HG03025 (cell line): ENCODE data around the gene NHEJ1.

Experiments used
- ATAC-seq: cut with Tn5 transposase; IDR thresholded peaks from one replicate; pipeline ENCODE4 v1.9.1; 2021; ENCODE audit warnings: mild to moderate bottlenecking, moderate library complexity; ENCODE audit not compliant: unreplicated experiment, low FRiP score

Gene NHEJ1

GRCh38 chr2:219094171-219094570, 66.4 kb downstream of the NHEJ1 start:
- no peak for ATAC-seq

GRCh38 chr2:219090436-219091299, 69.9 kb downstream of the NHEJ1 start:
- no peak for ATAC-seq

- no peak for ATAC-seq
These were observed 71.3 kb downstream of the NHEJ1 start for GRCh38 chr2:219089330-219089729.

GRCh38 chr2:219087848-219088247, 72.8 kb downstream of the NHEJ1 start:
- no peak for ATAC-seq

- no peak for ATAC-seq
These were observed 73.3 kb downstream of the NHEJ1 start for GRCh38 chr2:219087361-219087760.

GRCh38 chr2:219086196-219086595, 74.4 kb downstream of the NHEJ1 start:
- ATAC-seq = no peak

GRCh38 chr2:219084791-219085190, 75.8 kb downstream of the NHEJ1 start:
- no peak for ATAC-seq

GRCh38 chr2:219082332-219082958, 78.2 kb downstream of the NHEJ1 start:
- no peak for ATAC-seq

GRCh38 chr2:219081701-219082331, 78.8 kb downstream of the NHEJ1 start:
- no peak for ATAC-seq

- no peak for ATAC-seq
These were observed 79.5 kb downstream of the NHEJ1 start for GRCh38 chr2:219081096-219081495.

- no peak for ATAC-seq
These were observed 81.2 kb downstream of the NHEJ1 start for GRCh38 chr2:219079417-219079816.

- ATAC-seq = no peak
These were observed 81.7 kb downstream of the NHEJ1 start for GRCh38 chr2:219078951-219079350.

- no peak for ATAC-seq
These were observed 82.5 kb downstream of the NHEJ1 start for GRCh38 chr2:219078126-219078525.

GRCh38 chr2:219076253-219076652, 84.4 kb downstream of the NHEJ1 start:
- no peak for ATAC-seq

GRCh38 chr2:219073413-219074129, 87.0 kb downstream of the NHEJ1 start:
- no peak for ATAC-seq

- ATAC-seq = no peak
These were observed 87.8 kb downstream of the NHEJ1 start for GRCh38 chr2:219072741-219073250.

GRCh38 chr2:219071131-219071816, 89.3 kb downstream of the NHEJ1 start:
- ATAC-seq = no peak

- ATAC-seq = no peak
These were observed 95.1 kb downstream of the NHEJ1 start for GRCh38 chr2:219065484-219065883.

GRCh38 chr2:219062081-219062480, 98.5 kb downstream of the NHEJ1 start:
- ATAC-seq = no peak
